NCI-H2029 (cell line): Measurements from ENCODE around the gene ADAM30.

Experiments
- DNase-seq: peaks from one replicate; lab custom pipeline; 2025; lab: John Stamatoyannopoulos, UW

ADAM30 gene

GRCh38 chr1:119896303-119896702 lies at the start of gene ADAM30:
ADAM30 (minus strand) TSS chr1:119896515; CDS start chr1:119896336, 179 bp downstream.
- DNase-seq, result no peak

- DNase-seq, result no peak
Observed at GRCh38 chr1:119943216-119943615, 46.9 kb upstream of the ADAM30 start.

DNA sequence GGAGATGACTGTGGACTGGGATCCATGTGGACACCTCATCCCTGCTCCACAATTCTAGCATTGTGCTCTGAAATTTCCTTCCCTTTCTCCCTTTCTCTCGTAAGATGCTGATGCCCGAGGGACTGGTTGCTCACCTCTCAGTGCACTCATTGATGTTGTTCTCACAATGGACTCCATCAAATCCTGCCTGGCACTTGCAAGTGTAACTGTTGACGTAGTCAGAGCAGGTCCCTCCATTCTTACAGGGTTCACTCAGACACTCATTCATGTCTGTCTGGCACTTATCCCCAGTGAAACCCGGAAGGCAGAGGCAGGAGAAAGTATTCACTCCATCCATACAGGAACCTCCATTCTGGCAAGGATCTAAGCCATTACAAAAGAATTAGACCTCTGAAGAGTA lies 45.1 kb upstream of the ADAM30 start:
- DNase-seq, result no peak

DNA sequence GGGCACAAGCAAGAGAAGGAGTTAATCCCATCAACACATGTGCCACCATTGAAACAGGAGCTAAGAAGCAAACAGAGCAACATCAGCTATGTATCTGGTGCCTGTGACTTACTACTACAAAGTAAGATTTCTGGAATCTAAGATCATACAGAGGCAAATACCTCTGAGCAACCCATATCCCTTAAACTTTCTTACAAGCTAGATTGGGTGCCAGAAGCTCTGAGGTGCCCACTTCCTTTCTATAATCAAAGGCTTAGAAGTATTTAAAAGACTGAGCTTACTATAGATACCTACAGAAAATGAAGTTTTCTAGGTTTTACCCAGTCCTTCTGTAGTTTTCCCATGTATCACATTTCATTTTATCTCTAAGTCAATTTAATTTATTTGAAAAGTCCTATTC lies 44.4 kb upstream of the ADAM30 start:
- DNase-seq, result no peak

GRCh38 chr1:119937198-119937597 lies 40.9 kb upstream of the ADAM30 start:
- DNase-seq, result no peak

GRCh38 chr1:119935915-119936314 lies 39.6 kb upstream of the ADAM30 start:
- DNase-seq, result no peak

GRCh38 chr1:119935373-119935772 lies 39.1 kb upstream of the ADAM30 start:
- peak; percentile 35 for DNase-seq

- no peak for DNase-seq
Observed at GRCh38 chr1:119933397-119933796, 37.1 kb upstream of the ADAM30 start.

DNA sequence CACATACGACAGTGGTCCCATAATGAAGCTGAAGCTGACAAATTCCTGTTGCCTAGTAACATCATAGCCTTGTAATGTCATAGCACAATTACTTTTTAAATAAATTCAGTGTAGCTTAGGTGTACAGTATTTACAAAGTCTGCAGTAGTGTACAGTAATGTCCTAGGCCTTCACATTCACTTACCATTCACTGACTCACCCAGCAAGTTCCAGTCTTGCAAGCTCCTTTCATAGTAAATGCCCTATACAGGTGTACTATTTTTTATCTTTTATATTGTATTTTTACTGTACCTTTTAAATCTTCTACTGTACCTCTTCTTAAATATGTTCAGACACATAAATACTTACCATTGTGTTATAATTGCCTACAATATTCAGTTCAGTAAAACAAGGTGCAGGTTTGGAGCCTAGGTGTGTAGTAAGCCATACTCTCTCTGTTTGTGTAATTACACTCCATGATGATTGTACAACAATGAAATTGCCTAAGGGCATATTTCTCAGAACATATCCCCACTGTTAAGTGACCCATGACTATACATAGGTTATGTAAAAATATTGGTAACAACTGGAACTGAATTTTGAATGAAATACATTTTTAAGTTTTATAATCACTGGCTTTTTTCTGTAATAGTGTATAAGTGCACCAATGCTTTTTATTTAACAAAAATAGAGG lies 33.5 kb upstream of the ADAM30 start:
- DNase-seq, result no peak

- DNase-seq, result no peak
Observed at GRCh38 chr1:119926553-119926952, 30.2 kb upstream of the ADAM30 start.

DNA sequence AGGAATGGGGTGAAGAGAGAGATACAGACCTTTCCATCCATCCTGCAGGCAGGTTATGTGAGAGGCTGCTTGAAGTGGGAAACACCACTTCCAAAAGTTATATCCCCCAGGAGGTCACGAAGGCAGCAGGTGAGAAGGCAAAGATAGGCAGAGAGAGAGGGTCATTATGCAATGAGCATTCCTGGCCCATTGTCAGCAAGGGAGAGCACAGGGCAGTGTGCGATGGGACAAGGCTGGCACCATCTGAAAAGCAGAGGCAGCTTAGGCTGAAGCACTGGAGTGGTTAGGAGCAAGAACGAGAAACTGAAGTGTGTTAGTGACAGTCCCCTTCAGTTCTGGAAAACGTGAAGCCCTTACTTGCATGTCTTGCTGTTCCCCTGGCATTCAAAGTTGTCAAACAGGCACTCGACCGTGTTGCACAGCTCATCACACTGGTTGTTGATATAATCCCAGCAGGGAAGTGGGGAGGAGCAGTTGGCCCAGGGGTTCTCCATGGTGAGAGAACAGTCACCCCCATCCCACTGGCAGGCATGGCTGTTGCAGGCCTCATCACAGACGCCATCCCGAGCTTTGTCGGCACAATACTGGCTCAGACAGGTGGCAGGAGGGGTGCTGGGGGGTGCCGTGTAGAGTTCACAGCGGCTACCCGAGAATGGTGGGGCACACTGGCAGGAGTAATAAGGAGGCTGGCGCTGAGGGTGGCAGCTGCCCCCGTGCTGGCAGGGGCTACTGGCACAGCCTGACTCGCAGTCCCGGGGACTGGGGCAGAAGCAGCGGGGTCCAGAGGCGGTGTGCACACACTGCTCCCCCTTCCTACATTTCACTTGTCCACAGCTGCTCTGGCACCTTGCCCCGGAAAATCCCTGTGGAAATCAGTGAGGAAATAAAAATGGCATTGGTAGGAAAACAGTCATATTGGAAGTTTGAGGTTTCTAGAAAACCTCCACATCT lies 28.9 kb upstream of the ADAM30 start:
- no peak for DNase-seq

GRCh38 chr1:119920104-119920968 lies 24.0 kb upstream of the ADAM30 start:
- DNase-seq, result no peak

DNA sequence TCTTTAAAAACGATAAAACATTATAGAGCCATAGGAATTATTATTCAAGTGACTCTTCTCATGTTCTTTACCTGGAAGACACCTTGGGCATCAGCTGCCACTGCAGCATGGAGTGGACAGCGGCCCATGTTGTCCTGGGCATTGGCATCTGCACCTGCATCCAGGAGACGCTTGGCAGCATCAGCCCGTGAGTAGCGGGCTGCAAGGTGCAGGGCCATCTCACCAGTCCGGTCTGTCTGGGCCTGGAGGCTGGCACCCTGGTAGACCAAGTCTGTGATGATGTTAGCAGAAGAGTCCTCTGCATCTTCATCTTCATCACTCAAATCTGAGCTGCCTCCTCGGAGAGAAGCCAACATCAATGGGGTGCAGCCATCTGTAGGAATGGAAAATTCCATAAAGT lies 22.9 kb upstream of the ADAM30 start:
- DNase-seq, result no peak

DNA sequence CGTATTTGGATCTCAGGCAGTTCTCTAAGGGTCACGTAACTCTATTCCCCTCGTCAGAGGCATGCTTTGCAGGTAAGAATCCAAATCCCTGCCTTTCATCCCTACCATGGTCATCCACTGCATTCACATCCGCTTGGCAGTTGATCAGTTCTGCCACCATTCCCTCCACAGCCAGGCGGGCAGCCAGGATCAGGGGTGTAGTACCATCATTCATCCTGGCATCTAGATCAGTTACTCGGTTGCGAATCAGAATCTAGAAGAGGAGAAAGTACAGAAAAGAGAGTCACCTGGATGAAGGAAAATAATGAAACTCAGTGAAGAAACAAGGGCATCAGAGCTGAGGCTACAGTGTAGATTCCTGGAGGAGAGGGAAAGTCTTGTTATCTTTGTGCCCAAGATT lies 22.0 kb upstream of the ADAM30 start:
- no peak for DNase-seq

- DNase-seq, result no peak
Observed at GRCh38 chr1:119917304-119918055, 21.2 kb upstream of the ADAM30 start.

GRCh38 chr1:119915517-119915916 lies 19.2 kb upstream of the ADAM30 start:
- no peak for DNase-seq

- no peak for DNase-seq
Observed at GRCh38 chr1:119914071-119914470, 17.8 kb upstream of the ADAM30 start.

- DNase-seq, result no peak
Observed at GRCh38 chr1:119912963-119913362, 16.6 kb upstream of the ADAM30 start.

- no peak for DNase-seq
Observed at GRCh38 chr1:119911775-119912174, 15.5 kb upstream of the ADAM30 start.

GRCh38 chr1:119910618-119911017 lies 14.3 kb upstream of the ADAM30 start:
- no peak for DNase-seq

DNA sequence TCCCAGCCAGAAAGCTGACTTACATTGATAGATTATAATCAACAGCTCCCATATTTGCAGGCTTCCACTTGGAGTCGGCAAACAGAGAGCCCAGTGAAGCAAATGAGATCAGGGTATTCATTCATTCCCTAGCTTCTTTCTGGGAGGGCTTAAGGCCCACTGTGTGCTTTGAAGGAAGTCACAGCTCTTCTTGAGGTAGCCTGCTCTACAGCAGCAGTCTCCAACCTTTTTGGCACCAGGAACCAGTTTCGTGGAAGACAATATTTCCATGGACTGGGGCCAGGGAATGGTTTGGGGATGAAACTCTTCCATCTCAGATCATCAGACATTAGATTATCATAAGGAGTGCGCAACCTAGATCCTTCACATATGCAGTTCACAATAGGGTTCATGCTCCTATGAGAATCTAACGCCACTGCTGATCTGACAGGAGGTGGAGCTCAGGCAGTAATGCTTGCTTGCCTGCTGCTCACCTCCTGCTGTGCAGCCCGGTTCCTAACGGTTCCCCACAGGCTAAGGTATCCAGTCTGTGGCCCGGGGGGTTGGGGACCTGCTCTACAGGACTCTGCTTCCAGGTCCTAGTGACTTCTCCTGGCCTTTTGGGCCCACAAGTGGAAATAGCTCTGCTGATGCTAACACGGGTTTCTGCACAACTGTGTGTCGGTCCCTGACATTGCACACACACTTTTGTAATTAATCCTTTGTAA lies 13.7 kb upstream of the ADAM30 start:
- no peak for DNase-seq
